Parathyroid adenoma (tissue), 2 donors: ENCODE data around the gene ECM2.

Experiments
- H2AFZ ChIP-seq: fragments of 300-600 bp; sonication (generic); one replicate; pipeline ENCODE4 v1.7.0; 2017; ENCODE audit warnings: antibody characterized with exemption, mild to moderate bottlenecking
- H3K27ac ChIP-seq: fragments of 300-600 bp; sonication (generic); one replicate; pipeline ENCODE4 v1.7.0; 2017
- H3K27me3 ChIP-seq: fragments of 300-600 bp; sonication (generic); one replicate; pipeline ENCODE4 v1.7.0; 2017; ENCODE audit warnings: low read length; ENCODE audit not compliant: control insufficient read depth, insufficient read depth
- H3K36me3 ChIP-seq: fragments of 300-600 bp; sonication (generic); one replicate; pipeline ENCODE4 v1.7.0; 2017; ENCODE audit warnings: low read length; ENCODE audit not compliant: control insufficient read depth, insufficient read depth
- H3K4me1 ChIP-seq: fragments of 300-600 bp; sonication (generic); one replicate; pipeline ENCODE4 v1.7.0; 2017; ENCODE audit warnings: control low read depth
- H3K4me2 ChIP-seq: fragments of 300-600 bp; sonication (generic); one replicate; pipeline ENCODE4 v1.7.0; 2017; ENCODE audit warnings: low read length
- H3K4me3 ChIP-seq: fragments of 300-600 bp; sonication (generic); one replicate; pipeline ENCODE4 v1.7.0; 2017; ENCODE audit warnings: low read depth, low read length
- H3K79me2 ChIP-seq: fragments of 300-600 bp; sonication (generic); one replicate; pipeline ENCODE4 v1.7.0; 2017; ENCODE audit warnings: control low read depth
- H3K9ac ChIP-seq: fragments of 300-600 bp; sonication (generic); one replicate; pipeline ENCODE4 v1.7.0; 2017; ENCODE audit warnings: mild to moderate bottlenecking
- H3K9me3 ChIP-seq: fragments of 300-600 bp; sonication (generic); one replicate; pipeline ENCODE4 v1.7.0; 2017; ENCODE audit warnings: low read length; ENCODE audit not compliant: control insufficient read depth
- TF ChIP-seq, protein P1 (sequence below): fragments of 300-600 bp; sonication (generic); IDR thresholded peaks from one replicate; pipeline ENCODE4 v1.7.0; 2017; ENCODE audit warnings: antibody characterized with exemption, mild to moderate bottlenecking
- donor health status: primary hyperparathyroidism.

Gene ECM2

DNA sequence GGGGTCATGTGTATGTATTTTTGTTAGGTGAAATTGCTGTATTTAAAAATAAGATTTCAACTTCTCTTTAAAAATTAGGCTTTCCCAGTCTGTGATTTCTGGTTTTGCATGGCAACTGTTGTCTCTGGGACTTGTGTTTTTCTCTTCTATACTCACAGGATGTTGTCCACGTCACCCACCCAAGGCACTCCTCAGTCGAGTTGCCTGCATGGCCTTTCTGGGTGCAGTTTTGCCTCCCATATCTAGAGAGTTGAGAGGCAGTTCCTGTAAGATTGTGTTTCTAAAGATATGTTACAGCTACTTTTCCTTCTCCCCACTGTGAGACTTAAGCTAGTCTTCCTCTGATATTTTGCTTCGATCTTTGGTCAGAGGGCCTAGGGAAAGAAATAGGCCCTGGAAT lies 51.2 kb downstream of the ECM2 start:
- Histone ChIP-seq H2AFZ (no peak overlapping the region), H3K27me3 (no peaks in the 10 kb centered on the region), H3K79me2 (no peaks in the 10 kb centered on the region), H3K4me2 (no peak overlapping the region), H3K9ac (no peak overlapping the region), H3K27ac (no peak overlapping the region), H3K36me3 (no peaks in the 10 kb centered on the region), H3K4me1 (no peaks in the 10 kb centered on the region), H3K4me3 (no peak overlapping the region), H3K9me3 (no peaks in the 10 kb centered on the region)
- TF ChIP-seq, protein P1, sequence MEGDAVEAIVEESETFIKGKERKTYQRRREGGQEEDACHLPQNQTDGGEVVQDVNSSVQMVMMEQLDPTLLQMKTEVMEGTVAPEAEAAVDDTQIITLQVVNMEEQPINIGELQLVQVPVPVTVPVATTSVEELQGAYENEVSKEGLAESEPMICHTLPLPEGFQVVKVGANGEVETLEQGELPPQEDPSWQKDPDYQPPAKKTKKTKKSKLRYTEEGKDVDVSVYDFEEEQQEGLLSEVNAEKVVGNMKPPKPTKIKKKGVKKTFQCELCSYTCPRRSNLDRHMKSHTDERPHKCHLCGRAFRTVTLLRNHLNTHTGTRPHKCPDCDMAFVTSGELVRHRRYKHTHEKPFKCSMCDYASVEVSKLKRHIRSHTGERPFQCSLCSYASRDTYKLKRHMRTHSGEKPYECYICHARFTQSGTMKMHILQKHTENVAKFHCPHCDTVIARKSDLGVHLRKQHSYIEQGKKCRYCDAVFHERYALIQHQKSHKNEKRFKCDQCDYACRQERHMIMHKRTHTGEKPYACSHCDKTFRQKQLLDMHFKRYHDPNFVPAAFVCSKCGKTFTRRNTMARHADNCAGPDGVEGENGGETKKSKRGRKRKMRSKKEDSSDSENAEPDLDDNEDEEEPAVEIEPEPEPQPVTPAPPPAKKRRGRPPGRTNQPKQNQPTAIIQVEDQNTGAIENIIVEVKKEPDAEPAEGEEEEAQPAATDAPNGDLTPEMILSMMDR: no peak

DNA sequence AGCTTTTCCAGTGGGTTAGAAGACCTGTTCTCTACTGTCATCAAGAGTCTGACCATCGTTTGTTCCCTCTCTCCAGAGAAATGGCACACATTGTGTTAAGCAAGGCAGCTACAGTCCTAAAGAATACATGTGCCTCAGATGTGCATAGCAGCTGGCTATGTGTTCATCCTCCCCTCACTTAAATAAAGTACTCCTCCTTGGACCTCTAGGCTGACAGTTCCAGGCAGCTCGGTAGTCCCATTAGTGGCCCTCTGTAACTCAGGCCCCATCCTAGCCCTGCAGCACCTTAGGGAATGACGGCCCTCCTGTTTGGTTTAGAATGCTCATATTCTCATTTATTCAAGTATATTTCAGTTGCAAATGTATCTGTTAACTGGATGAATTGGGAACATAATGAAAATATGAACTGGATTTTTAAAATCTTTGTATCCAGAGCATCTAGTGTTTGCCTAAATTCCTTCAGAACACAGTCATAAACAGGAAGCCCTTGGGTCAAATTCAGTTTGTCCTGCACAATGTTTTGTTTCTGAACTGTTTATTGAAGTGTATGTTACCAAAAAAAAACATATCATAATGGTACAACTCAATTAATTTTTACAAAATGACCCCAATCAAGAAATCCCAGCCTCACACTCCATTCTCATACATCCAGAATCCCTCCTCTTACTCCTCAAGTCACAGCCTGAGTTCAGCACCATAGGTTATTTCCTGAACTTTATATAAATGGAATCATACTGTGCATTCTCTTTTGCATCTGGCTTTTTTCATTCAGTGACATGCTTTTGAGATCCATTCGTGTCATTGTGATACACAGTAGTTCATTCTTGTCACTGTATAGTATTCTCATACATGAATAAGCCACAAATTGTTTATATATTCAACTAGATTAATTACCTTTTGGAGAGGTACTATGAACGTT lies 51.9 kb downstream of the ECM2 start:
- Histone ChIP-seq H3K9me3 (no peaks in the 10 kb centered on the region), H3K4me3 (no peak overlapping the region), H3K4me1 (no peaks in the 10 kb centered on the region), H3K9ac (no peak overlapping the region), H3K36me3 (no peaks in the 10 kb centered on the region), H3K27ac (no peak overlapping the region), H3K4me2 (no peak overlapping the region), H3K79me2 (no peaks in the 10 kb centered on the region), H3K27me3 (no peaks in the 10 kb centered on the region), H2AFZ (no peak overlapping the region)
- TF ChIP-seq, protein P1: no peak

DNA sequence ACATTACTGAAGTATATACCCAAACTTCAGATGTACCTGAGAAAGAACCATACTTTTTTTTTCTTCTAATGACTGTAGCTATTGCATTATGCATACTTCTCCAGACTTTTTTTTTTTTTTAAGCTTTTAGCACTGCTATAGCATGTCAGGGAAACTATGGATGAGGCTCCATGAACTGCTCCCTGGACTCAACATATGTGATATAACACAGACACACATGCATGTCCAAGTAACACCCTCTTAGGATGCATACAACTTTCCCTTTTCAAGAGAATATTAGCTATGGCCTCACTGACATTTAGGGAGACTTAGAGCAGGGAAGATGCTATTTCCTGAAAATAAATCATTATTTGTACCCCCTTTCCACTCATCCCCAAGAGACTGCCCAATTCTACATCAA lies 53.0 kb downstream of the ECM2 start:
- Histone ChIP-seq H3K27ac (no peak overlapping the region), H3K36me3 (no peaks in the 10 kb centered on the region), H3K27me3 (no peaks in the 10 kb centered on the region), H3K79me2 (no peaks in the 10 kb centered on the region), H3K4me1 (no peaks in the 10 kb centered on the region), H3K4me2 (no peak overlapping the region), H3K4me3 (no peak overlapping the region), H3K9ac (no peak overlapping the region), H3K9me3 (no peaks in the 10 kb centered on the region), H2AFZ (no peak overlapping the region)
- TF ChIP-seq, protein P1: no peak

GRCh38 chr9:92482329-92482728 lies 53.5 kb downstream of the ECM2 start, which contains the start of gene ASPN:
TSS of gene ASPN (minus strand) at chr9:92482506.
- TF ChIP-seq, protein P1: no peak
- H3K36me3 ChIP-seq: no peaks in the 10 kb centered on the region
- no peak within 1 kb of the TSS for H2AFZ ChIP-seq
- H3K27me3 ChIP-seq: no peaks in the 10 kb centered on the region
- H3K4me3 ChIP-seq: no peak within 1 kb of the TSS
- H3K4me2 ChIP-seq: no peak within 1 kb of the TSS
- no peaks in the 10 kb centered on the region for H3K79me2 ChIP-seq
- H3K27ac ChIP-seq: no peak within 1 kb of the TSS
- no peaks in the 10 kb centered on the region for H3K9me3 ChIP-seq
- H3K4me1 ChIP-seq: no peaks in the 10 kb centered on the region
- no peak within 1 kb of the TSS for H3K9ac ChIP-seq
